Gastrocnemius medialis (tissue), 4 donors: Measurements from ENCODE around the gene PKP1. TPM values are rescaled to one million over a fixed set of nuclear protein-coding genes. Genes with fewer than 3 reads are reported as not detected.

Experiments
- ATAC-seq, 2 donors: fragments of 150-250 bp; one replicate each; pipeline ENCODE4 v1.9.1; 2016
- DNase-seq, 2 donors: peaks; one replicate each; pipeline ENCODE4 v3.0.0-alpha.2; 2019
- H3K27ac ChIP-seq, 4 donors: fragments of 200-600 bp; sonication (generic); 1 replicate in 1 of 4; 2 replicates in 3 of 4; pipeline ENCODE4 v1.5.1; 2016 to 2018; ENCODE audit warnings: mild to moderate bottlenecking in 2 of 4, moderate library complexity in 1 of 4
- H3K27me3 ChIP-seq, 3 donors: fragments of 200-600 bp; sonication (generic) in 2 of 3; 1 replicate in 1 of 3; 2 replicates in 2 of 3; pipeline versions ENCODE4 v1.5.1 to v1.6.0; 2016 to 2019; ENCODE audit warnings: mild to moderate bottlenecking in 1 of 3, moderate library complexity in 1 of 3
- H3K36me3 ChIP-seq, 2 donors: fragments of 200-600 bp; sonication (generic) in 1 of 2; one replicate each; pipeline ENCODE4 v1.5.1; 2017 to 2018
- H3K4me1 ChIP-seq, 2 donors: fragments of 200-600 bp; sonication (generic) in 1 of 2; one replicate each; pipeline ENCODE4 v1.5.1; 2016 to 2017; ENCODE audit warnings: mild to moderate bottlenecking in 2 of 2
- H3K4me3 ChIP-seq, 4 donors: fragments of 200-600 bp; sonication (generic) in 3 of 4; 1 replicate in 1 of 4; 2 replicates in 3 of 4; pipeline ENCODE4 v1.5.1; 2016 to 2019; ENCODE audit warnings: mild to moderate bottlenecking in 2 of 4
- H3K9me3 ChIP-seq, 3 donors: fragments of 200-600 bp; sonication (generic) in 2 of 3; 1 replicate in 1 of 3; 2 replicates in 2 of 3; pipeline ENCODE4 v1.5.1; 2016 to 2019
- POLR2A ChIP-seq, 2 donors: fragments of 450-650 bp; IDR thresholded peaks; one replicate each; pipeline ENCODE4 v1.6.1; 2017; ENCODE audit warnings: antibody characterized with exemption in 2 of 2, mild to moderate bottlenecking in 2 of 2, moderate library complexity in 2 of 2
- in situ Hi-C, 4 donors: fragments of 200-750 bp; cut with MboI; loops; one replicate each; pipeline versions ENCODE4 v1.15.0 to v1.8.0; 2017; ENCODE audit warnings: low sequenced_read_pairs in 4 of 4
- intact Hi-C: fragments of 100-400 bp; cut with DNase I; formaldehyde crosslinking; loops from one replicate; pipeline ENCODE4 v1.15.1; 2023; ENCODE audit warnings: low total_unique reads
- total RNA-seq, 4 donors: library from RNA; depleted of rRNA; stranded (reverse); fragments of >200 nt; gene quantifications; one replicate each; pipeline versions ENCODE4 v1.1.0 to v1.2.3, GENCODE V29; 2016
- TF ChIP-seq, protein P1 (sequence below), 5 experiments: fragments of 450-650 bp in 3 of 5; fragments of 200-600 bp in 2 of 5; sonication (generic) in 2 of 5; IDR thresholded peaks in 4 of 5; conservative IDR thresholded peaks in 1 of 5; 1 replicate in 4 of 5; 2 replicates in 1 of 5; pipeline ENCODE4 v1.5.1; 2016 to 2019; ENCODE audit warnings: antibody characterized with exemption in 5 of 5, mild to moderate bottlenecking in 3 of 5, moderate library complexity in 3 of 5

Gene PKP1
- total RNA-seq, 4 donors from 2014 or later, result 0.71 to 4.5 (median 1.2) TPM

DNA sequence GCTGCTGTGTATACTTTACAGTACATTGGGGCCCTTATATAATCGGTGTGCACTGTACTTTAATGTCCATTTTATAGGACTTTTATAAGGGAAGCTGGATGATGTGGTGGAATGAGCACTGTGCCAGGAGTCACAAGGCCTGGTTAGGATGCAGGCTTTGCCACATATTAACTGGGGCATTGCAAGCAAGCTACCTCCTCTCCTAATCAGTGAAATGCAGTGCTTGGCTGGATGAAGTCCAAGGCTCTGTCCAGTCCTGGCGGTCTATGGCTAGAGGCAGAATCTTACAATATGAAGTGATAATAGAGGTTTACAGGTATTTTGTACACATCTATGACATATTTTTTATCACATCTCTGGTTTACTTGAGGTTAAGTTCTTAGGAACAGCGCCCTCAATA, 1.7 kb upstream of the PKP1 start:
- DNase-seq (no peak), ATAC-seq (no peak)
- peaks cover 0 to 10% of the 10 kb centered on the region in 2 donors for H3K4me1 ChIP-seq
- peaks cover 31 to 41% (median 31%) of the 10 kb centered on the region in 3 donors for H3K27me3 ChIP-seq
- in situ Hi-C loops (no loop called here), intact Hi-C loops (no loop called here)
- no peak overlapping the region for H3K4me3 ChIP-seq
- H3K36me3 ChIP-seq, result no peaks in the 10 kb centered on the region
- H3K9me3 ChIP-seq, result no peaks in the 10 kb centered on the region
- H3K27ac ChIP-seq, result no peak overlapping the region
- TF ChIP-seq POLR2A (IDR thresholded peaks at IDR 0.05), result no peak
- TF ChIP-seq, protein P1, sequence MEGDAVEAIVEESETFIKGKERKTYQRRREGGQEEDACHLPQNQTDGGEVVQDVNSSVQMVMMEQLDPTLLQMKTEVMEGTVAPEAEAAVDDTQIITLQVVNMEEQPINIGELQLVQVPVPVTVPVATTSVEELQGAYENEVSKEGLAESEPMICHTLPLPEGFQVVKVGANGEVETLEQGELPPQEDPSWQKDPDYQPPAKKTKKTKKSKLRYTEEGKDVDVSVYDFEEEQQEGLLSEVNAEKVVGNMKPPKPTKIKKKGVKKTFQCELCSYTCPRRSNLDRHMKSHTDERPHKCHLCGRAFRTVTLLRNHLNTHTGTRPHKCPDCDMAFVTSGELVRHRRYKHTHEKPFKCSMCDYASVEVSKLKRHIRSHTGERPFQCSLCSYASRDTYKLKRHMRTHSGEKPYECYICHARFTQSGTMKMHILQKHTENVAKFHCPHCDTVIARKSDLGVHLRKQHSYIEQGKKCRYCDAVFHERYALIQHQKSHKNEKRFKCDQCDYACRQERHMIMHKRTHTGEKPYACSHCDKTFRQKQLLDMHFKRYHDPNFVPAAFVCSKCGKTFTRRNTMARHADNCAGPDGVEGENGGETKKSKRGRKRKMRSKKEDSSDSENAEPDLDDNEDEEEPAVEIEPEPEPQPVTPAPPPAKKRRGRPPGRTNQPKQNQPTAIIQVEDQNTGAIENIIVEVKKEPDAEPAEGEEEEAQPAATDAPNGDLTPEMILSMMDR (IDR thresholded peaks at IDR 0.05 in 4 of 5, conservative IDR thresholded peaks at IDR 0.05 in 1 of 5), result no peak

DNA sequence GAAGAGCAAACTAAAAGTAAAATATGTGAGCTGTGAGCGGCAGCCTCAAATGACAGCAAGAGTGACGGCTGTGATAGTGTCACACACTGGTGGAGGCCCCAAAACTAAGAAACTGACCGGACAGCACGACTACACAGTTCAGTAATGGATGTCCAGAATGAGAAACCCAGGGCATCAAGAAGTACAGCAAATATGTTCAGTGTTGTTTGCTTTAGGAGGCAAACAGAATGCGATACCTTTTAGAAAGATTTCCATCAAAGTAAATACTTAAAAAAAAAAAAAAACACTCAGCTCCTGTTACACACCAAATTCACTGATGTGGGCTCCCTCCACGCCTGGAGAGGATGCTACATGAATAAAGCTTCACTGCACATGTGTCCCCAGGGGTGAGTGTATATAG, 1.1 kb upstream of the PKP1 start:
- H3K27ac ChIP-seq, result no peak overlapping the region
- ATAC-seq (no peak), DNase-seq (no peak)
- intact Hi-C loops (no loop called here), in situ Hi-C loops (no loop called here)
- TF ChIP-seq POLR2A (IDR thresholded peaks at IDR 0.05), result no peak
- TF ChIP-seq, protein P1 (IDR thresholded peaks at IDR 0.05 in 4 of 5, conservative IDR thresholded peaks at IDR 0.05 in 1 of 5), result no peak
- H3K4me1 ChIP-seq, result peaks cover 0 to 10% of the 10 kb centered on the region in 2 donors
- no peaks in the 10 kb centered on the region for H3K9me3 ChIP-seq
- H3K27me3 ChIP-seq, result peaks cover 31 to 44% (median 31%) of the 10 kb centered on the region in 3 donors
- H3K4me3 ChIP-seq, result no peak overlapping the region
- H3K36me3 ChIP-seq, result no peaks in the 10 kb centered on the region

DNA sequence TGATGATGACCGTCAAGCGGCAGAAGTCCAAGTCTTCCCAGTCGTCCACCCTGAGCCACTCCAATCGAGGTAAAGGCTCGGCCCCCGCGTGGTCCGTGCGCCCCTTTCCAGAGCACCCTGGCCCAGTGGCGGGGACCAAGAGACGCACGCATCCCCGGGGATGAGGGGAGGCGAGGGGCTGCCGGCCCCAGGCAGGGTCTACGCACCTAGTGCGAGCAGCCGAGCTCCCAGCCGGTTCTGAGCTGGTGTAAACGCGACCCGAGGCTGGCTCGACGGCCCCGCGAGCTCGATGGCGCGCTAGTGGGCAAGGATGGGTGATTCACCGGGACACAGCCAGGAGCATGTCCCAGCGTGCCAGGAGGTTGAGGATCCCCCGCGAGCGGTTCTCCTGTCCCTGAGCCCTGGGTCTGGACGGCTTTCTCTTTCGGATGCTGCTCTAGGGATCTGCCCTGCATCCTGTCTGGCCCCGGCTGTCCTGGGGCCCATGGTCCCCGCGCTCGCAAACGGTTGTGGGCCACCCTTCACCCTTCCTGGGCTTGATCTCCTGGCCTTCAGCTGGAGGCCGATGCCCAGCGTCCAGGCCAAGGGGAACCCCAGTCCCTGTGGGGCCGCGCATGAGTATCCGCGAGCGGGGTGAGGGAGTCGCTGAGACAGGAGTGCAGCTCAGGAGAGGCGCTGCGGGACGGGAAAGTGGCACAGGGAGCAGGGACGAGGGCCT, 689 bp downstream of the PKP1 start:
- TF ChIP-seq, protein P1 (IDR thresholded peaks at IDR 0.05 in 4 of 5, conservative IDR thresholded peaks at IDR 0.05 in 1 of 5), result no peak
- no peak for TF ChIP-seq POLR2A (IDR thresholded peaks at IDR 0.05)
- peak overlapping the region; percentile 34 to 49 (median 43) for H3K4me3 ChIP-seq

DNA sequence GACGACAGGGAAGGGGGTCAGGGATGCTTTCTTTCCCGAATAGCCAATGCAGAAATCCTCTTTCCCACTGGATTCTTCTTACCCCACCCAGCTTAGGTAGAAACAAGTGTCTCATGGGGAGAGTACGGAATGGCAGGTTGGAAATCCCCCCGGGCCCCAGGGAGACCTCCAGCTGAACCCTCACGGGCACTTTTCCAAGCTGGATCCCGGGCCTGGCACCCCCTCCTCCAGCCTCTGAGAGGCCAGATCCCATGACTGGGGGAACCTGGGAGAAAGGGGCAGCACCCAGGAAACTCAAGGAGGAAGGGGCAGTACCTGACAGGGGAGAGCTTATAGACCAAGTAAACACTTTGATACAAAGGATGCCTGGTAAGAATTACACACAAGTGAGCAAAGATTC, 1.3 kb downstream of the PKP1 start:
- no peak for TF ChIP-seq POLR2A (IDR thresholded peaks at IDR 0.05)
- TF ChIP-seq, protein P1 (IDR thresholded peaks at IDR 0.05 in 4 of 5, conservative IDR thresholded peaks at IDR 0.05 in 1 of 5), result no peak
- DNase-seq (no peak), ATAC-seq (no peak)
- H3K4me3 ChIP-seq, result peak overlapping the region in 3 of 4 donors; percentile 34 to 49 (median 46)
- H3K27me3 ChIP-seq, result peaks cover 31 to 39% (median 35%) of the 10 kb centered on the region in 3 donors
- intact Hi-C loops (no loop called here), in situ Hi-C loops (no loop called here)
- H3K27ac ChIP-seq, result peak overlapping the region in 3 of 4 donors; percentile 21 to 49 (median 48)
- H3K9me3 ChIP-seq, result no peaks in the 10 kb centered on the region
- no peaks in the 10 kb centered on the region for H3K36me3 ChIP-seq
- H3K4me1 ChIP-seq, result peaks cover 0 to 10% of the 10 kb centered on the region in 2 donors

More for the DNA sequence above, 689 bp downstream of the PKP1 start:
- H3K27ac ChIP-seq, result peak overlapping the region in 3 of 4 donors; percentile 21 to 49 (median 48)
- in situ Hi-C loops, result no loop called here
- H3K4me1 ChIP-seq, result peaks cover 0 to 10% of the 10 kb centered on the region in 2 donors
- H3K9me3 ChIP-seq, result no peaks in the 10 kb centered on the region
- no peak for DNase-seq
- ATAC-seq, result no peak
- H3K27me3 ChIP-seq, result peaks cover 31 to 39% (median 35%) of the 10 kb centered on the region in 3 donors
- intact Hi-C loops, result no loop called here
- no peaks in the 10 kb centered on the region for H3K36me3 ChIP-seq
